Islet precursor cell (in vitro differentiated cells): Measurements from ENCODE around the gene RPL7A.
"Not testable (repeated sequence)": the region's sequence is repeated elsewhere in the genome, so short reads cannot be mapped to it uniquely, and the experiment has no call there.

ENCODE experiments used
- DNase-seq: peaks from one replicate; pipeline ENCODE4 v3.0.0-alpha.2; 2018

Gene RPL7A

DNA sequence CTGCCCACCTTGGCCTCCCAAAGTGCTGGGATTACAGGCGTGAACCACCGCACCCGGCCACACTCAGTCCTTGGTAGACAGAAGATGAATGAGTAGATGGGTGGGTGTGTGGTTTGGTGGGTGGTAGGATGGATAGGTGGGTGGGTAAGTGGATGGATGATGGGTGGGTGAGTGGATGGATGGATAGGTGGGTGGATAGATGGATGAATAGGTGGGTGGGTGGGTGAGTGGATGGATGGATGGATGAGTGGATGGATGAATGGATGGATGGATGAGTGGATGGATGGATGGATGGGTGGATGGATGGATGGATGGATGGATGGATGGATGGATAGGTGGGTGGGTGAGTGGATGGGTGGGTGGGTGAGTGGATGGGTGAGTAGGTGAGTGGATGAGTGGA is 44.3 kb downstream of the RPL7A start:
- not testable (repeated sequence) for DNase-seq

GRCh38 chr9:133393399-133393798 is 45.4 kb downstream of the RPL7A start:
- DNase-seq = no peak

- no peak for DNase-seq
Observed at GRCh38 chr9:133394687-133395271, 46.8 kb downstream of the RPL7A start.

- DNase-seq = peak; percentile 83
Observed at GRCh38 chr9:133396952-133397351, 48.9 kb downstream of the RPL7A start.

DNA sequence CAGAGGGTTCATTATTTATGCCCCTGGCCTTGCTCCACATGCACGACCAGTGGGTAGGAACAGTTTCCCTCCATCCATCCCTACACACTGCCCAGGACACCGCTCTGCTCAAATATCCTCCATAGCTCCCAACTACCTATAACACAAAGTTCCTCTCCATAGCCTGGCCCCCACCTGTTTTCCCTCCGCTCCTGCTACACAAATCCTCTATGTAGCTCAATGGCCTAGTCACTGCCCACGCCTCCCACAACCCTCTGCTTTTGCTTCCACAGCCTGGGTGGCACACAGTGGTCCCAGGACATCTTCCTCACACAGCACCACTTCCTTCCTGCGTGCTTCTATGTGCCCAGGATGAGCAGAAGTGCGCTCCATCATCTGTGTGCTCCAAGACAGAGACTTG is 49.4 kb downstream of the RPL7A start:
- no peak for DNase-seq

DNA sequence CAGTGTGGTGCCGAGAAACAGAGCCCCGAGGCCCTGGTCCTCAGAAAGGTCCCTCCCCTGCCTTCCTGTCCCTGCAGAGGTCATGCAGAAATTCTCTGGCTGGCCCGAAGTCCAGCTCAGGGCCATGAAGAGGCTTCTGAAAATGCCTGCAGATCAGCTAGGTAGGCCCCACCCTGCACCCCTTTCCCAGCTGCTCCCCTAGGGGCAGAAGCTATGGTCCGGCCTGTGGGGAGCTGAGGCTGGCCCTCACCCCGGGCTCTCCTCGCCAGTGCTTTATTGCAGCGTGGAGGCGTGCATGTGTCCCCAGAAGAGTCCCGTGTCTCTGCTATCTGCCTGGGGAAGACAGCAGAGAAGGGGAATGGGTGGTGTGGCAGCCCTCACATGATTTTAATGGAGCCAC is 49.9 kb downstream of the RPL7A start:
- DNase-seq = no peak

DNA sequence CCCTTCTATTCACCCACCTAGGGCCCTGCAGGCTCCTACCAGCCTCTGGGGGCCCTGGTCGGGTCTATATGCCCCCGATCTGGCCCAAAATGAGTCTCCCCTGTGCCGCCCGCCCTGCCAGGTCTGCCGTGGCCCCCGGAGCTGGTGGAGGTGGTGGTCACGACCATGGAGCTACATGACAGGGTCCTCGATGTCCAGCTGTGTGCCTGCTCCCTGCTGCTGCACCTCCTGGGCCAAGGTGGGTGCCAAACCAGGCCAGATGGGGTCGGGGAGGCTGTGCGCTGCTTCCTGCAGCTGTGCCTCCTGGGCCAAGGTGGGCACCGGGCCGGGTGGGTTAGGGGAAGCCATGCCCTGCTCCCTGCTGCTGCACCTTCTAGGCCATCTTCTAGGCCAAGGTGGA is 52.3 kb downstream of the RPL7A start:
- DNase-seq = no peak
